ENCODE results near the gene PRSS8. TPM values are rescaled to one million over a fixed set of nuclear protein-coding genes. Genes with fewer than 3 reads are reported as not detected.

Gene PRSS8
- polyA plus RNA-seq, 3 donors: 0.15 TPM; not detected in 2

DNA sequence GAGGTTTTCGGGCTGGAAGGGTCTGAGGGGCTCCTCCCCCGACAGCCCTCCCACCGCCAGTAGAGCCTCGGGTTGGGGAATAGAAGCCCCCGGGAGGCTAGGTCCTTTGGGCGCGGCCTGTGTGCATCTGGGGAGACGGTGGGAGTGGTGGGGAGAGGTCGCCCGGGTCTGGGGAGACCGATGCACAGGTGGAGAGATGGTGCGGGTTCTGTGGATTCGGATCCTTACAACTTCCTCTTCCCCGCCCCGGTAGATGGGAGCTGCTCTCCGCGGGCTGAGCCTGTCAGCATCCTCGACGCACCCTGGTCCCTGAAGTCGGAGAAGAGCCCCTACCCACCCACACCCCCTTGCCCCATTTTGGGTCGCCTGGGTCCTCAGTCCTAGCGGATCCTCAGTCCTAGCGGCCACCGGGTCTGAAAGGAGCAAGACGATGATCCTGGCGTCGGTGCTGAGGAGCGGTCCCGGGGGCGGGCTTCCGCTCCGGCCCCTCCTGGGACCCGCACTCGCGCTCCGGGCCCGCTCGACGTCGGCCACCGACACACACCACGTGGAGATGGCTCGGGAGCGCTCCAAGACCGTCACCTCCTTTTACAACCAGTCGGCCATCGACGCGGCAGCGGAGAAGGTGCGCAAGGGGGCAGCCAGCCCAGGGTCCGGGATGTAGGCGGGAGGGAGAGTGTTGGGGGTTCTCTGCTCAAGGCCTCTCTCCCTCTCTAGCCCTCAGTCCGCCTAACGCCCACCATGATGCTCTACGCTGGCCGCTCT is 26.6 kb downstream of the PRSS8 start:
- Histone ChIP-seq H3K27ac (ENCODE audit: low read depth in 1 of 2, low read length in 2 of 2) (peak overlapping the region; percentile 32 to 89), H3K36me3 (replicated peaks in 1 of 2; ENCODE audit: control insufficient read depth in 1 of 2, insufficient read depth in 2 of 2, low read length in 2 of 2) (peaks cover 34 to 38% of the 10 kb centered on the region in 2 donors), H2AFZ (ENCODE audit: insufficient read depth, low read depth, low read length, poor library complexity, severe bottlenecking) (peak overlapping the region; percentile 86), H3K79me2 (ENCODE audit: insufficient read depth, low read length) (peaks cover 37% of the 10 kb centered on the region), H3K4me1 (ENCODE audit: control insufficient read depth in 1 of 2, insufficient read depth in 2 of 2, low read length in 2 of 2) (peaks cover 52 to 65% of the 10 kb centered on the region in 2 donors), H3K9me3 (replicated peaks in 1 of 2; ENCODE audit: control insufficient read depth in 1 of 2, insufficient read depth in 1 of 2, low read length in 2 of 2) (no peaks in the 10 kb centered on the region), H3K9ac (ENCODE audit: insufficient read depth, low read length, poor library complexity, severe bottlenecking) (peak overlapping the region; percentile 94), H3K27me3 (ENCODE audit: control insufficient read depth in 2 of 2, insufficient read depth in 2 of 2, low read length in 2 of 2) (no peaks in the 10 kb centered on the region), H3K4me3 (replicated peaks in 1 of 3; ENCODE audit: low read depth in 2 of 3, low read length in 3 of 3) (peak overlapping the region; percentile 81 to 93 (median 85)), H4K20me1 (ENCODE audit: insufficient read depth, low read length) (peaks cover 8% of the 10 kb centered on the region), H3K4me2 (replicated peaks; ENCODE audit: extremely low read depth, low read length, poor library complexity, severe bottlenecking) (peak overlapping the region; percentile 99)
- Mint-ChIP-seq H3K9me3 (no peaks in the 10 kb centered on the region), H3K27ac (peak overlapping the region in 6 of 7 donors; percentile 79 to 95 (median 88)), H3K4me3 (peak overlapping the region; percentile 87 to 92), H3K27me3 (ENCODE audit: low read depth in 3 of 3) (peaks cover 0 to 2% (median 0%) of the 10 kb centered on the region in 3 donors), H3K36me3 (peaks cover 34 to 36% of the 10 kb centered on the region in 2 donors), H3K4me1 (peaks cover 49% of the 10 kb centered on the region)
- intact Hi-C loops (cut with micrococcal nuclease): no loop called here
- peak in 2 of 3 donors; percentile 24 to 36 for DNase-seq
- TF ChIP-seq, protein P1, sequence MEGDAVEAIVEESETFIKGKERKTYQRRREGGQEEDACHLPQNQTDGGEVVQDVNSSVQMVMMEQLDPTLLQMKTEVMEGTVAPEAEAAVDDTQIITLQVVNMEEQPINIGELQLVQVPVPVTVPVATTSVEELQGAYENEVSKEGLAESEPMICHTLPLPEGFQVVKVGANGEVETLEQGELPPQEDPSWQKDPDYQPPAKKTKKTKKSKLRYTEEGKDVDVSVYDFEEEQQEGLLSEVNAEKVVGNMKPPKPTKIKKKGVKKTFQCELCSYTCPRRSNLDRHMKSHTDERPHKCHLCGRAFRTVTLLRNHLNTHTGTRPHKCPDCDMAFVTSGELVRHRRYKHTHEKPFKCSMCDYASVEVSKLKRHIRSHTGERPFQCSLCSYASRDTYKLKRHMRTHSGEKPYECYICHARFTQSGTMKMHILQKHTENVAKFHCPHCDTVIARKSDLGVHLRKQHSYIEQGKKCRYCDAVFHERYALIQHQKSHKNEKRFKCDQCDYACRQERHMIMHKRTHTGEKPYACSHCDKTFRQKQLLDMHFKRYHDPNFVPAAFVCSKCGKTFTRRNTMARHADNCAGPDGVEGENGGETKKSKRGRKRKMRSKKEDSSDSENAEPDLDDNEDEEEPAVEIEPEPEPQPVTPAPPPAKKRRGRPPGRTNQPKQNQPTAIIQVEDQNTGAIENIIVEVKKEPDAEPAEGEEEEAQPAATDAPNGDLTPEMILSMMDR (IDR thresholded peaks at IDR 0.05): no peak
- WGBS (ENCODE audit: insufficient coverage): 55% methylated on average over 29 of the region's 57 CpGs

DNA sequence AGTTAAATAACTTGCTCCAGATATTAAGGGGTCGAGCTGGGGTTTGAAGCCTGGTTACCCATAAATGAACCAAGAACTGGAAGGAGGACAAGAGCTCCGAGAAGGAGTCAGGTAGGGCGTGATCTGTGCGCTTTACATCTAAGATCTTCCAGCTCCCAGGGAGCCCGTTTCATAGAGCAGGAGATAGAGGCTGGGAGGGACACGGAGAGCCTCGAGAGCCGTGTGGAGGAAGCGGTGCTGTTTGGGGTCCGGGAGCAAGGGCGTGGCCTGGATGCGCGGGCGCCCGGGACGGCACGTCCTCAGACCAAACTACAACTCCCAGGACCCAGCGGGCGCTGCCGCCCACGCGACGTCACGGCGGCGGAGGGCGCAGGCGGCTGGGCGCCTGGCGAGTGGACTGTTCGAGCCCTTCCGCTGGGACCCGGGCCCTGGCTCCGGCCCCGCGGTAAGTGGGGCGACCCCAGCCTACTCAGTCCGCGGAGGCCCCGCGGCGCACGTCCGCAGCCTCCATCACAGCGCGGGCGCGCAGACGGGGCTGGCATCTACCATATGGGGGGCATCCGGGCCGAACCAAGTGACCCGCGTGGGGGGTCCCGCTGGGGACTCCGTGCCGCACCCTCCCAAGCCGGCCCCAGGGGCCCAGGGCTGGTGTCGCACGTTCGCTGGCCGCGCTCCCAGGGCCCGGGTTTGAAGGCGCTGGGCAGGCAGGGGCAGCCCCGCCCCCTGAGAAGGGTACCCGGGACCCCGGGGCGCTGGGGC is 27.3 kb downstream of the PRSS8 start, which contains the start of gene BCKDK:
Gene BCKDK, plus strand, starts transcription at position 352 of the 759 bp plus-strand sequence. CDS start 838 bp downstream, outside the sequence.
- peaks cover 42% of the 10 kb centered on the region for H3K4me1 Mint-ChIP-seq
- H3K79me2 ChIP-seq (ENCODE audit: insufficient read depth, low read length): peaks cover 37% of the 10 kb centered on the region
- peaks cover 34 to 38% of the 10 kb centered on the region in 2 donors for H3K36me3 ChIP-seq (replicated peaks in 1 of 2; ENCODE audit: control insufficient read depth in 1 of 2, insufficient read depth in 2 of 2, low read length in 2 of 2)
- H3K4me3 ChIP-seq (replicated peaks in 1 of 3; ENCODE audit: low read depth in 2 of 3, low read length in 3 of 3): peak within 1 kb of the TSS; percentile 81 to 93 (median 85)
- H3K36me3 Mint-ChIP-seq: peaks cover 34 to 36% of the 10 kb centered on the region in 2 donors
- H3K27me3 ChIP-seq (ENCODE audit: control insufficient read depth in 2 of 2, insufficient read depth in 2 of 2, low read length in 2 of 2): no peaks in the 10 kb centered on the region
- H3K4me2 ChIP-seq (replicated peaks; ENCODE audit: extremely low read depth, low read length, poor library complexity, severe bottlenecking): peak within 1 kb of the TSS; percentile 99
- peak; percentile 38 to 57 (median 56) for DNase-seq
- WGBS (ENCODE audit: insufficient coverage): 4% methylated on average over 64 of the region's 68 CpGs
- H3K27ac Mint-ChIP-seq: peak within 1 kb of the TSS in 6 of 7 donors; percentile 79 to 95 (median 88)
- H3K4me3 Mint-ChIP-seq: peak within 1 kb of the TSS; percentile 87 to 92
- H4K20me1 ChIP-seq (ENCODE audit: insufficient read depth, low read length): peaks cover 8% of the 10 kb centered on the region
- peaks cover 44 to 57% of the 10 kb centered on the region in 2 donors for H3K4me1 ChIP-seq (ENCODE audit: control insufficient read depth in 1 of 2, insufficient read depth in 2 of 2, low read length in 2 of 2)
- no peaks in the 10 kb centered on the region for H3K9me3 ChIP-seq (replicated peaks in 1 of 2; ENCODE audit: control insufficient read depth in 1 of 2, insufficient read depth in 1 of 2, low read length in 2 of 2)
- intact Hi-C loops (cut with micrococcal nuclease): no loop called here
- TF ChIP-seq, protein P1 (IDR thresholded peaks at IDR 0.05): no peak
- peak within 1 kb of the TSS; percentile 94 for H3K9ac ChIP-seq (ENCODE audit: insufficient read depth, low read length, poor library complexity, severe bottlenecking)
- H3K27ac ChIP-seq (ENCODE audit: low read depth in 1 of 2, low read length in 2 of 2): peak within 1 kb of the TSS; percentile 32 to 89
- H3K9me3 Mint-ChIP-seq: no peaks in the 10 kb centered on the region
- peak within 1 kb of the TSS; percentile 86 for H2AFZ ChIP-seq (ENCODE audit: insufficient read depth, low read depth, low read length, poor library complexity, severe bottlenecking)
- H3K27me3 Mint-ChIP-seq (ENCODE audit: low read depth in 3 of 3): peaks cover 0 to 2% (median 0%) of the 10 kb centered on the region in 3 donors
